NB4 (cell line): ENCODE measurements around the gene MICAL3.

Source experiments
- DNase-seq: peaks from one replicate; pipeline ENCODE4 v3.0.0; 2010; ENCODE audit warnings: low read depth
- H3K4me3 ChIP-seq: one replicate; pipeline ENCODE4 v1.5.1; 2011; ENCODE audit warnings: mild to moderate bottlenecking, low read depth, low read length, moderate library complexity
- CTCF ChIP-seq: IDR thresholded peaks from one replicate; pipeline ENCODE4 v1.5.1; 2012; ENCODE audit warnings: low read depth, low read length
- MAX ChIP-seq: IDR thresholded peaks from 2 replicates; pipeline ENCODE4 v1.6.1; 2011; ENCODE audit warnings: low read depth, low read length
- MYC ChIP-seq: IDR thresholded peaks from 2 replicates; pipeline ENCODE4 v1.6.1; 2011; ENCODE audit warnings: low read depth, low read length
- POLR2A ChIP-seq: IDR thresholded peaks from 2 replicates; pipeline ENCODE4 v1.6.1; 2011; ENCODE audit warnings: mild to moderate bottlenecking; ENCODE audit not compliant: insufficient read length; ENCODE audit errors: extremely low read depth

MICAL3 gene

GRCh38 chr22:17898375-17898774 lies 126.0 kb downstream of the MICAL3 start:
- no peak for DNase-seq
- TF ChIP-seq POLR2A = no peak
- TF ChIP-seq CTCF = no peak
- no peak for TF ChIP-seq MYC
- TF ChIP-seq MAX = no peak
- no peak overlapping the region for H3K4me3 ChIP-seq

GRCh38 chr22:17897858-17898257 lies 126.5 kb downstream of the MICAL3 start:
- TF ChIP-seq CTCF (no peak), MYC (no peak), POLR2A (no peak), MAX (no peak)
- DNase-seq = no peak

GRCh38 chr22:17897426-17897825 lies 126.9 kb downstream of the MICAL3 start:
- no peak for DNase-seq
- TF ChIP-seq MYC (no peak), MAX (no peak), POLR2A (no peak)
- no peak overlapping the region for H3K4me3 ChIP-seq

More at GRCh38 chr22:17897858-17898257, 126.5 kb downstream of the MICAL3 start:
- H3K4me3 ChIP-seq = no peak overlapping the region

GRCh38 chr22:17896586-17896985 lies 127.8 kb downstream of the MICAL3 start:
- H3K4me3 ChIP-seq = no peak overlapping the region
- no peak for DNase-seq

GRCh38 chr22:17893900-17894535 lies 130.3 kb downstream of the MICAL3 start:
- DNase-seq = no peak
- TF ChIP-seq CTCF (no peak), POLR2A (no peak), MYC (no peak), MAX (no peak)

More at GRCh38 chr22:17896586-17896985, 127.8 kb downstream of the MICAL3 start:
- TF ChIP-seq MAX = no peak
- TF ChIP-seq POLR2A = no peak
- TF ChIP-seq MYC = no peak
- TF ChIP-seq CTCF = no peak

GRCh38 chr22:17892376-17892775 lies 132.0 kb downstream of the MICAL3 start:
- TF ChIP-seq POLR2A (no peak), MYC (no peak), MAX (no peak), CTCF (no peak)
- no peak overlapping the region for H3K4me3 ChIP-seq
- DNase-seq = no peak

More at GRCh38 chr22:17893900-17894535, 130.3 kb downstream of the MICAL3 start:
- no peak overlapping the region for H3K4me3 ChIP-seq
